Uterus (tissue), 4 donors: ENCODE data around the gene ENTREP1. TPM values are rescaled to one million over a fixed set of nuclear protein-coding genes. Genes with fewer than 3 reads are reported as not detected.
A peak's percentile ranks its signal among the peaks of the same experiment; 100 is the strongest.

Experiments used
- DNase-seq, 2 donors: peaks; one replicate each; pipeline ENCODE4 v3.0.0-alpha.2; 2019 to 2020
- H3K27ac ChIP-seq, 2 donors: fragments of 200-600 bp; sonication (generic); 1 replicate in 1 of 2; 2 replicates in 1 of 2; pipeline ENCODE4 v1.5.1; 2016 to 2018
- H3K27me3 ChIP-seq, 2 donors: fragments of 200-600 bp; sonication (generic); one replicate each; pipeline ENCODE4 v1.5.1; 2018 to 2019; ENCODE audit warnings: control low read depth in 1 of 2
- H3K36me3 ChIP-seq, 2 donors: fragments of 200-600 bp; sonication (generic); one replicate each; pipeline ENCODE4 v1.5.1; 2019; ENCODE audit warnings: control low read depth in 1 of 2
- H3K4me1 ChIP-seq, 2 donors: fragments of 200-600 bp; sonication (generic); one replicate each; pipeline ENCODE4 v1.5.1; 2018 to 2019; ENCODE audit warnings: control low read depth in 1 of 2
- H3K4me3 ChIP-seq, 2 donors: fragments of 200-600 bp; sonication (generic); 1 replicate in 1 of 2; 2 replicates in 1 of 2; pipeline ENCODE4 v1.5.1; 2018 to 2019; ENCODE audit warnings: mild to moderate bottlenecking in 1 of 2
- H3K9me3 ChIP-seq, 2 donors: fragments of 200-600 bp; sonication (generic); one replicate each; pipeline ENCODE4 v1.5.1; 2019; ENCODE audit warnings: control low read depth in 1 of 2
- CTCF ChIP-seq, 4 experiments: fragments of 200-600 bp in 2 of 4; fragments of 450-650 bp in 2 of 4; sonication (generic) in 2 of 4; IDR thresholded peaks; one replicate each; pipeline ENCODE4 v1.5.1; 2016 to 2019; ENCODE audit warnings: antibody characterized with exemption in 4 of 4, mild to moderate bottlenecking in 2 of 4, moderate library complexity in 1 of 4
- POLR2A ChIP-seq, 2 donors: fragments of 450-650 bp; IDR thresholded peaks; one replicate each; pipeline ENCODE4 v1.6.1; 2016; ENCODE audit warnings: antibody characterized with exemption in 2 of 2, mild to moderate bottlenecking in 1 of 2, moderate library complexity in 1 of 2
- intact Hi-C: fragments of 100-400 bp; cut with DNase I; formaldehyde crosslinking; loops from one replicate; pipeline ENCODE4 v1.15.1; 2023; ENCODE audit warnings: low total_unique reads
- total RNA-seq, 4 donors: library from RNA; depleted of rRNA in 3 of 4; stranded (reverse); fragments of >200 nt in 3 of 4; gene quantifications; one replicate each; pipeline versions ENCODE4 v1.1.0 to v1.2.4, GENCODE V29; 2014 to 2023
- donor health status: DM: yes; HTN: yes; CAD: no.

The ENTREP1 gene
- total RNA-seq, 4 donors from 2014 or later = 0.59 to 12.6 (median 6.9) TPM

- H3K27ac ChIP-seq = no peak overlapping the region
- TF ChIP-seq POLR2A (IDR thresholded peaks at IDR 0.05) (no peak), CTCF (IDR thresholded peaks at IDR 0.05) (peak; percentile 29 to 52 (median 47))
- no peaks in the 10 kb centered on the region for H3K27me3 ChIP-seq
- no peak overlapping the region for H3K4me3 ChIP-seq
- H3K9me3 ChIP-seq = no peaks in the 10 kb centered on the region
- H3K36me3 ChIP-seq = no peaks in the 10 kb centered on the region
- peak; percentile 28 to 52 for DNase-seq
- intact Hi-C loops = no loop called here
- no peaks in the 10 kb centered on the region for H3K4me1 ChIP-seq
Measured at GRCh38 chr9:69412741-69413150, 87.7 kb downstream of the ENTREP1 start.

- Histone ChIP-seq H3K27me3 (no peaks in the 10 kb centered on the region), H3K27ac (no peak overlapping the region), H3K4me3 (no peak overlapping the region), H3K36me3 (no peaks in the 10 kb centered on the region), H3K9me3 (no peaks in the 10 kb centered on the region), H3K4me1 (no peaks in the 10 kb centered on the region)
- intact Hi-C loops = loop anchor here (10.0 kb wide), 1 partner anchor 124 kb away; no protein-coding TSS in a partner anchor
- DNase-seq = no peak
- TF ChIP-seq CTCF (IDR thresholded peaks at IDR 0.05) = no peak
- no peak for TF ChIP-seq POLR2A (IDR thresholded peaks at IDR 0.05)
Measured at GRCh38 chr9:69420611-69421270, 95.7 kb downstream of the ENTREP1 start.

- TF ChIP-seq POLR2A (IDR thresholded peaks at IDR 0.05) (no peak), CTCF (IDR thresholded peaks at IDR 0.05) (peak; percentile 78 to 84 (median 80))
Measured at GRCh38 chr9:69421908-69422801, 97.1 kb downstream of the ENTREP1 start.

GRCh38 chr9:69425136-69425801 lies 100.3 kb downstream of the ENTREP1 start:
- no peaks in the 10 kb centered on the region for H3K36me3 ChIP-seq
- intact Hi-C loops = loop anchor here (10.0 kb wide), 1 partner anchor 120 kb away; no protein-coding TSS in a partner anchor
- no peaks in the 10 kb centered on the region for H3K9me3 ChIP-seq
- no peaks in the 10 kb centered on the region for H3K4me1 ChIP-seq
- H3K4me3 ChIP-seq = no peak overlapping the region
- no peak overlapping the region for H3K27ac ChIP-seq
- TF ChIP-seq POLR2A (IDR thresholded peaks at IDR 0.05) = no peak
- TF ChIP-seq CTCF (IDR thresholded peaks at IDR 0.05) = no peak
- DNase-seq = no peak
- no peaks in the 10 kb centered on the region for H3K27me3 ChIP-seq

More at GRCh38 chr9:69421908-69422801, 97.1 kb downstream of the ENTREP1 start:
- Histone ChIP-seq H3K4me3 (no peak overlapping the region), H3K36me3 (no peaks in the 10 kb centered on the region), H3K27me3 (no peaks in the 10 kb centered on the region), H3K27ac (no peak overlapping the region), H3K4me1 (no peaks in the 10 kb centered on the region), H3K9me3 (no peaks in the 10 kb centered on the region)
- intact Hi-C loops = loop anchor here (10.0 kb wide), 1 partner anchor 123 kb away; no protein-coding TSS in a partner anchor
- peak; percentile 47 to 56 for DNase-seq
